Mucosa of gallbladder (tissue), 1 donor: ENCODE data around the gene DGKE. TPM values are rescaled to one million over a fixed set of nuclear protein-coding genes. Genes with fewer than 3 reads are reported as not detected.

Source experiments
- DNase-seq: peaks from one replicate; pipeline ENCODE4 v3.0.0-alpha.2; 2020; ENCODE audit warnings: low spot score
- total RNA-seq: library from RNA; stranded (reverse); gene quantifications from one replicate; pipeline ENCODE4 v1.2.1, GENCODE V29; 2021
- donor health status: DM: no; HTN: no; CAD: no.

The DGKE gene
- total RNA-seq, 1 donor from 2014 or later = 23.0 TPM

DNA sequence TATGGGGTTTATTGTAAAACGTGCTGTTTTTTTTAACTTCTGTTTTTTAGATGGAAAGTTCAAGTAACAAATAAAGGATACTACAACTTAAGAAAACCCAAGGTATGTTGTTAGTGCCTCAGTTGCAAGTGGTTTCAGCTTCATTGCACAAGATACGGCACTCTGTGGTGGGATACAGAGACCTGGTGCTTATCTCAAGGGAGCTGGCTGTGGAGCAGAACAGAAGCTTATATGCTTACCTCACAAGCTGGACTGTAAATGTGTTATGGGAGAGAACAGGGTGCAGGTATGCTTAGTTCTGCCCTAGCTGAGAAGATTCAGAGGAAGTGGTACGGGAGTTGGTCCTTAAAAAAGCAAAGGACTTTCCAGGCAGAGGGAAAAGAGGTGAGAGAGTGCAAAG lies 15.2 kb downstream of the DGKE start:
- DNase-seq = no peak

DNA sequence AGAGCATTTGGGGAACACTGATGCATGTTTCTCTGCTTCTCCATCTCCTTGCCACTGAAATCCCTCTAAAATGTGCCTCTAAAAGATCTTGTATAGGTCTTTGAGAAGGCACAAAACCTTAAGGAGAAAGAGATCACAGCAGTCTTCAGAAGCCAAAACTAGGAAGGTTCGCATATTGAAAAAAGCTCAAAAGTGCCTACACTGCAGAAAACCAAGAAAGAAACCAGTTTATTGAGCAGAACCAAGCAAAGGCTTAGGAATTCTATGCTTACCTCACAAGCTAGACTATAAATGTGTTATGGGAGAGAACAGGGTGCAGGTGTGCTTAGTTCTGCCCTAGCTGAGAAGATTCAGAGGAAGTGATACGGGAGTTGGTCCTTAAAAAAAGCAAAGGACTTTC lies 16.6 kb downstream of the DGKE start:
- DNase-seq = no peak

DNA sequence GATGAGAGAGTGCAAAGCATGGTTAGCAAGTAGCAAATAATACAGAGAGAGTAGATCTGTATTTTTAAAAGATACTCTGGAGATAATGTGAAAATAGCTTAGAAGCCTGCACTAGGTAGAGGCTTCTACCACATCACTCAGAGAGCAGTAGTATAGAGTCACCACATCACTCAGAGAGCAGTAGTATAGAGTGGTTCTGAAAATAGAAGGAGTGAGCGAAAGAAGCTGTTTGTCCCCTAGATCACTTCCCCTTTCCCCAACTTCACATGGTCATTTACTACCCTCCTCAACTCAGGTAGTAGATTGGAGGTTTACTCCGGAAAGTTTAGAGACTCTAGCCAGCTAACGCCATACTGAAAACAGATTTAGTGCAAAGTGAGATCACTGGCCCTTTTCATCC lies 17.1 kb downstream of the DGKE start:
- no peak for DNase-seq

DNA sequence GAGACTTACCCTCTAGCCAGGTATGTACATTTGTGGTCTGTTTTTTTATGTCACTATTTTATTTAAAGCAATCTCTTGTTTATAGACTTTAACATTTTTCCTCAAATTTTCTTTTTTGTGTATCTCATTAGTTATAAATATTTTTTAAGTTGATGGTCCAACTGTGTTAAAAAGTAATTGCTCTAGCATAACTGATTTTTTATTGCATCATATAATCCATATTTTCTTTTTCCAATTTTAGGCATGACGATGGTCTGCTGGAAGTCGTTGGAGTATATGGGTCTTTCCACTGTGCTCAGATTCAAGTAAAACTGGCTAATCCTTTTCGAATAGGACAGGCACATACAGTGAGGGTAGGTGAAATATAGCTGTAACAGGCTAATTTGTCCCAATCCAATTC lies 27.9 kb downstream of the DGKE start:
- no peak for DNase-seq

DNA sequence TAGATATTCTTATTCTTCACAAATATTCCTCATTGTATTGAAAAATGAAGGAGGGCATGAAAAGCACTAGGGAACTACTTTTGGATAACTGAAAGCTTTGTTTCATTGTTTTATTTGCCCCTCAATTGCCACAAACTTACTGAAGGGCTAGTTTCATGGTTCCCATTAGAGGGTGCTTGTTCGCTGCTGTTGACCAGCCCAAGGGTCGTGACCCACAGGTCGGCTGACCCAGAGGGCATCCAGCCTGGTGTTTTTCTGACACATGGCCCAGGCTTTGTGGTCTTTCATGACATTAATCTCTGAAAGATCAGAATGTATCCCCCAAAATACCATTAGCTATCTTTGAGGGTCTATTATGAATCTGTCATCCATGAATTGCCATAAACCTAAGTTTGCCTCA lies 30.0 kb downstream of the DGKE start:
- no peak for DNase-seq

DNA sequence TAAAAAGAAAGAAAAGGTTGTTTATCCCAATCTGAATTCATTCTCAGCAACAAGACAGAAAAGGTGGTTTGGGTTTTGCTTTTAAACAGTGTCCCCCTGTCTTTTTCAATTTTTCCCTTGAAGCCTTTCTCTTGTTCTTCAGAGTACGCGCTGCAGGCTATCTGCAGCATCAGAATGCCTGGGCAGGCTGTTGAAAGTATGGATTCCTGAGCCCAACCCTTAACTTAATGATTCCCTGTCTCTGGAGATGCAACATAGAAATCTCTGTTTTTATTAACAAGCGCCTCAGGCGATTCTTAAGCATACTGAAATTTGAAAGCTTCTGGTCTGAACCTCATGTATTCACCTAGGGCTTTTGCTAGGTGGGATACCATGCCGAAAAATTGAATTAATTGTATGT lies 32.1 kb downstream of the DGKE start:
- DNase-seq = no peak

DNA sequence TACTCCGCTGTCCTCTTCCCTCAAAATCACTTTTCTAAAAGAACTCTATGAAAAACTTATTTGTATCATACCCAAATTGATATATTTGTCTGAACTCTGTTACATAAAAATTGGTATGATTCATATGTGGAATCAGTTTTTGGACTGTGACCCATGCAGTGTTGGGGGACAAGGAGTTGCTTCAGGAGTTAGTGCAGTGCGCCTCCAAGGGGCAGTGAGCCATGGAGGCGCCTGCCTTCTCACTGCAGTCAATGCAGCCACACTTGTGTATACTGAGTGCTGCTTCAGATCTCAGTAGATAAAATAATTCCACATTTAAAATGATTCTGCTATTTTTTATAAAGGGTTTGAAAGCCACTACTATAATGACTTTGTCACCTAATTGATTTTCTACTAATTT lies 32.5 kb downstream of the DGKE start:
- DNase-seq = no peak

DNA sequence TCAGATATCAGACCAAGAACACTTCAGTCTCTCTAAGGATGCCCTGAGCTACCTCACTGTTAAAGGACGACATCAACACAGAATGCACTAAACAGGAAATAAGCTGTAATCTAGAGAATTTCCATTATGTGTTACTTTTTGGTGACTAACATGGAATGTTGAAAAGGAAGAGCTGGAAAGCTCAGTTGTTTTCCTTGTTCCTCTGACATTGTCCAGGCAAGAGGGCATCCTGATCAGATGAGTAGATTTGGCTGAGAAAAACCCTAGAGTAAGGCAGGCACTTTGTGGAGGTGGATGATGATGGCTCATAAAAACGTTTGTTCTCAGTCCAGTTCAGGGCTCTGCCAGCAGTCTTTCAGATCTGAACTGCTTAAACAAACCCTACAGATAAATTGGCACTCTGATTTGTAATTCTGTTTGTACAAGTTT lies 34.0 kb downstream of the DGKE start:
- no peak for DNase-seq

DNA sequence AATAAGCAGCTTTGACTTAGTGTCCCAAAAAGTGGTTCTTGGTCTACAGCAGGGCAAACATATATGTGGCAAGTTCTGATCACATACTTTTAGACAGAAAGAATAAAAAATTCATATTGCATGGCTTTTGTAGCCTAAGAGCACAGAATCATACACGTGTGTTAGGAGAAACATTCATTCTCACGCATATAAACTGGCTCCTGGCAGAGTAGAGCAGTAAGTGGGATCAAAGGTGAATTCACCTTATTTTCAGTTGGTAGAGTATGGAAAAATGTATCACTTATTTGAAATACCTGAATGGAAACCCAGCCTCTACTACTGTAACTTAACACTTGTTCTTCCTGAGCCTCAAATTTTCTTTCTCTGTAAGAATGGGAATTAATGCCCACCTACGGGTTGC lies 34.8 kb downstream of the DGKE start:
- no peak for DNase-seq

DNA sequence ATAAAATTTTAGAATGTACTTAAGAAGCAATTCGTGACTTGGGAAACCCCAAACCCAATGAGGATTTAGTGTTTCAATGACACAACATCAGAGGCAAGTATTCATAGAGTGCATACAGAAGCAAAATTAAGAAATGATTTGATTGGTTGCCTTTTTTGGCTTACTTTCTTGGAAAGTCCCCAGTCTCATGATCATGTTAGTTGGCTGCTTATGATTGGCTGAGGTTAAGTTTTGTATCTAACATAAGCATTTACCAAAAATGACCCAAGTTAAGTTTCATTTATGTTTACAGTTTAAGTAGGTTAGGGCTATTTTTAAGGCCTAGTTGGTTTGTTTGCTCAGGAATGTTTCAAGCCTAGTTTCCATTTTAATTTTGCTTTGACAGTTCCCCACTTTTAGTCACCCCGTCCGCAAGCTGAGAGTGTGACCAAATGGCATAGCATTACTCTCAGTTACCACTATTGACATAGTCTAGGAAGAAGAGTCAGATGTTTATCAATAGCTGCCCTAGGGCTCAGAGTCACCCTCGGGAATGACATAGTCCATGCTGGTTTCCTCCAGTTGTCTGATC lies 36.2 kb downstream of the DGKE start:
- no peak for DNase-seq

DNA sequence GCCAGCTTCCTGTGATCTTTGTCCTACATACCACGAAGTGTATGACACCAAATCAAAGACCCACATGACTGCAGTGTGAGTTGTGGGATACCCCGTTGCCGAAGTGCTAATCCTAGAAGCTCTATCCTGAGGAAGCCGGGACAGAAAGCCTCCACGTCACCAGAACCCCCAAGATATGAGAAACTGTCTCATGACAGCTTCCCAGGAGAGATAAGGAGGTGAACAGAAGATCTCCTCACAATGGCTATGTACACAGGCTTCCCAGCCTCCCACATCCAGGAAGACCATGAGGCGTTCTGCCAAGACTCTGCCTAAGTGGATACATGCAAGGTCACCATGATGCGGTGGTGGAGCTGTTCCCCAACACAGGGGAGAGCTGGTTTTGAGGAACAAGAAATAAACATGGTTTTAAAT lies 42.8 kb downstream of the DGKE start:
- peak; percentile 36 for DNase-seq

DNA sequence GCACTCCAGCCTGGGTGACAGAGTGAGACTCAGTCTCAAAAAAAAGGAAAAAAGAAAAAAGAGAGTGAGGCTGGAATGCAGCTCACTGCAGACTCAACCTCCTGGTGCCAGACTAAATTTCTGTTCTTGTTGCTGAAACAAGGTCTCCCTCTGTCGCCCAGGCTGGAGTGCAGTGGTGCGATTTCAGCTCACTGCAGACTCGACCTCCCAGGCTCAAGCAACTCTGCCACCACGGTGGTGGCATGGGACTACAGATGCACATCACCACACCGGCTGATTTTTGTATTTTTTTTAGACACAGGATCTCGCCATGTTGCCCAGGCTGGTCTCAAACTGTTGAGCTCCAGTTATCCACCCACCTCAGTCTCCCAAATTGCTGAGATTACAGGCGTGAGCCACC lies 45.3 kb downstream of the DGKE start:
- DNase-seq = no peak

DNA sequence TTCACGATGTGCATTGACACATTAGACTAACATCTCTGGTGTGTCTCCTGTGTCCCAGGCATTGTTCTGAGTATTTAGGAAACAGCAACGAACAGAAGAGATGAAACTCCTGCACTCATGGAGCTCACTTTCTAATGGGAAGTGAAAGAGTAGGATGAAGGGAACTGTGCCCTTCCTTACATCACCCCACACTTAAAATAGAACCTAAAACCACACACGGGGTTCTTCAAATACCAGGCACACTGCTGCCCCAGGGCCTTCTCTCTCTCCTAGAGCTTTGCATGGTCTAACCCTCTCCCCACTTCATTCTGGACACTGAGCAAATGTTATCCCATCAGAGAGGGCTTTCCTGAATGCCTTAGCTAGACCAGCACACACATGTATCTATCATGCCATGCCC lies 46.2 kb downstream of the DGKE start:
- no peak for DNase-seq

DNA sequence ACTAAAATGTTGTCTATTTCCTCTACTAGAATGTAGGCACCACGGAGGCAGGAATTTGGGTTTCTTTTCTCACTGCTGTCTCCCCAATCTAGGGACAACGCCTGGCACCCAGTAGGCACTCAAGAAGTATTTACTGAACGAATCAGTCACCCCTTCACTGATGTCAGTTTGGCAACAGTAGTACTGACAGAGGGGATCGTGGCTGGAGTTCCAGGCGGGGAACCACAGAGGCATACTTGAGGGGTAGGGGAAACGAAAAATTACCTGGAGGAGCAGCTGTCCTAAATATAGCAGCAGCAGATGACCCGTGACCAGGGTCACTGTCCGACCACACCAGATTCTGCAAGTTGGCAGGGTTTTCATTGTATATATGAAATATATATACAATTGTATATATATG lies 46.6 kb downstream of the DGKE start:
- no peak for DNase-seq

DNA sequence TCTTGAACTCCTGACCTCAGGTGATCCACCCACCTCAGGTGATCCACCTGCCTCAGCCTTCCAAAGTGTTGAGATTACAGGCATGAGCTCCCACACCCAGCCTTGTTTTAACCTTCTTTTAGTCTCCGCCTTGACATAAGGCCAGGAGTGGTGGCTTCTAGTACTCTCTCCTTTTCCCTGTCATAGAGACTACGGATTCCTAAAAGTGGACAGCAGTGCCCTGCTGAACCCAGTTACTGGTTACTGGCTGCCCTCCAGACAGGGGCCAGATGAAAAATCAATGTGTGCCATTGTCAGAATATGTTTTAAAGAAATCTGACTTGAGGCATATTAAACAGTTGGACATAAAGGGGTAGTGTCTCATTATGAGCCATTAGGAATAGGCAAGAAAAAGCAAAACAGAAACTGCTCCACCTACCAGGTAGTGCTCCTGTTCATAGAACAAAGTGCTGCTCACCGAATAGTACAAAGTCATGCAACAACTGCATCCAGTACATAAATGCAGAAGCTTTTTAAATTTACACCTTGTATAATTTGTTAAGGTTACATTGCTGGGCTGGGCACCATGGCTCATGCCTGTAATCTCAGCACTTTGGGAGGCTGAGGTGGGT lies 47.8 kb downstream of the DGKE start:
- DNase-seq = peak; percentile 37

DNA sequence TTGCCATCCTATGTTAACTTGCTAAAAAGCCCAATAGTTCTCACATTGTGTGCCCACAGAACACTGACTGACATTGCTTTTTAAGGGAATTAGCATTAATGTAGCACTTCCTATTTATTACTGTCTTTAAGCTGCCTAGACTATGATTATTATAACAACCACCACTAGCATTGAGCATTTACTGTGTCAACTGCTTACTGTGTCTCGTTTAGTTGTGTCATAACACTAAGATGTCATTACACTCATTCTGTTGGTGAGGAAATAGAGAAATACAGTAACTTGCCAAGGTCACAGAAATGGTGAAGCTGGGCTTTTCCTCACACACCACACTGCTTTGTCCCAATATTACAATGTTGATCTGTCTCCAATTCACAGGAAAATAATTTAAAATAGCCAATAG lies 49.7 kb downstream of the DGKE start:
- DNase-seq = no peak

DNA sequence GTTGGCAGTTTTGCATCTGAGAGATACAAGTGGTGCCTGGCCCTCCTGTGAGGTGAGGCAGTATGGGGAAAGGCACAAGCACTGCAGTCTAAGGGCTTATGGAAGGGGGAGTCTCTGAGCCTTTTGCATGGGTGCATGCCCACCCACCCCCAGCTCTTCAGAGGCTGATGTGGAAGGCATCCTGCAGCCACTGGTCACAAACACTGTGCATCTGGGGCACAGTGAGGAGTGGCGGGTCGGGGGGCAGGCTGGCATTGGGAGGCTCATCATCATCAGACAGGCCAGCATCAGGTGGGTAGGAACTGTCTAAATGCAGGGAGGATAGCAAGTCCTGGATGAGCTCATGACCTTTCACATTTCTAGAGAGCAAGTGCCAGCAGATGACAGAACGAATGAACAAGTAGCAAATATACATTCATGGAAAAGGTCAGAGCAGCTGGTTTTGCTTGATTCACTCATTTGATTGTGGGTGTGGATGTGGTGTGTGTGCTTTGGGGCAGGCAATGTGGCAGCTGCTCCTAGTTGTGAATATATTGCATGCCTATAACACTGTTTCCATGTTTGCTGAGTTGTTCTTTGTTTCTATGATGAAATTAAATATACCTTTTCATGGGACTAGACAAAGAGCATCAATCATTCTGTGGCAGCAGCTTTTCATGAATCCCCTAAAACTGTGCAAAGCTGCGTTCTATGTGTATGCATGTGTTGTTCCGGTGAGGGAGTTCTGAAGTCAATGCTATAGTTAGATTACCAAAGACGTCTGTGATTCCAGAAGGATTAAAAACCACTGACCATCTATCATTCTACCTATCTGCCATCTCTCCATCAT lies 50.7 kb downstream of the DGKE start:
- DNase-seq = no peak

DNA sequence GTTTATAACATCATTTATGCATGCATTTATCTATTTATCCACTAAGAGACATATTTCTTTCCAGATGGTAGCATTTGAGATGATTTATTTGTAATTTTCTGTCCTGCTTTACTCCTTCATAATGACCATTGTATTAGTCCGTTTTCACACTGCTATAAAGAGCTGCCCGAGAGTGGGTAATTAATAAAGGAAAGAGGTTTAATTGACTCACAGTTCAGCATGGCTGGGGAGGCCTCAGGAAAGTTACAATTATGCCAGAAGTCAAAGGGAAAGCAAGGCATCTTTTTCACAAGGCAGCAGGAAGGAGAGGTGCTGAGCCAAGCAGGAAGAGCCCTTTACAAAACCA lies 51.3 kb downstream of the DGKE start:
- no peak for DNase-seq

DNA sequence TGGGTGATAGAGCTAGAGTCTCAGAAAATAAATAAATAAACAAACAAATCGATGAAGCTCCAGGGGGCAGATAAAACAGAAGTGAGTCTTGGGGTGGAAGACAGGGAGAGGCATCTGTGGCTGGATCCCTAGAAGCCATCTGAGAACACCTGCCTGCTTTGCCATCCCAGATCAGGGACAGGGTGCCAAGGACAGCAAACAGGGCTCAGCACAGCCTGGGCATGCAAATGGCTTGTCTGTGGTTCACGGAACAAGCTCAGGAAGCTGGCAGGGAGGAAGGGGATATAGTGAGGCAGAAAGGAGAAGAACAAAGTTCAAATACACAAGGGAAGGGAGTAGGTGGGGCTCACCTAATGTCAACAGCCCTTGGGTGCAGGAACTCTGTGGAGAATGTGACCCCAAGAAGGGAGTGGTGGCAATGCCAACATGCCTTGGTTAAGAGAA lies 52.4 kb downstream of the DGKE start:
- DNase-seq = peak; percentile 69

DNA sequence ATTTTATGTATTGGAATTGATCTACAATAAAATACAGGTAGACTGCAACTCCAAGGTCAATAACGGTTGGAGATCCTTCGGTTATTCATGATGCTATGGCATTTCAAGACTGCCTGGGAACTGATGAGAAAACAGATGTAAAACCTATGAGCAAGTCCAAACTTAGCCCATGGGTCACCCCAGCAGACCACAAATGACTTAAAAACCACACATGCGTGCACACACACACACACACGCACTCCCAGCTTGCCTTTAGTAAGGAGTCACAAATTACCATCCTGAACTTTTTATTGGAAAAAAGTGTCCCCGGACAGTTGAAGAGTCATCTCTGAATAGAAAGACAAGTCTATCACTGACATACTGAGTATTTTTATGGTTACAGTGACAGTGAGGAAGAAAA lies 53.2 kb downstream of the DGKE start:
- DNase-seq = no peak

DNA sequence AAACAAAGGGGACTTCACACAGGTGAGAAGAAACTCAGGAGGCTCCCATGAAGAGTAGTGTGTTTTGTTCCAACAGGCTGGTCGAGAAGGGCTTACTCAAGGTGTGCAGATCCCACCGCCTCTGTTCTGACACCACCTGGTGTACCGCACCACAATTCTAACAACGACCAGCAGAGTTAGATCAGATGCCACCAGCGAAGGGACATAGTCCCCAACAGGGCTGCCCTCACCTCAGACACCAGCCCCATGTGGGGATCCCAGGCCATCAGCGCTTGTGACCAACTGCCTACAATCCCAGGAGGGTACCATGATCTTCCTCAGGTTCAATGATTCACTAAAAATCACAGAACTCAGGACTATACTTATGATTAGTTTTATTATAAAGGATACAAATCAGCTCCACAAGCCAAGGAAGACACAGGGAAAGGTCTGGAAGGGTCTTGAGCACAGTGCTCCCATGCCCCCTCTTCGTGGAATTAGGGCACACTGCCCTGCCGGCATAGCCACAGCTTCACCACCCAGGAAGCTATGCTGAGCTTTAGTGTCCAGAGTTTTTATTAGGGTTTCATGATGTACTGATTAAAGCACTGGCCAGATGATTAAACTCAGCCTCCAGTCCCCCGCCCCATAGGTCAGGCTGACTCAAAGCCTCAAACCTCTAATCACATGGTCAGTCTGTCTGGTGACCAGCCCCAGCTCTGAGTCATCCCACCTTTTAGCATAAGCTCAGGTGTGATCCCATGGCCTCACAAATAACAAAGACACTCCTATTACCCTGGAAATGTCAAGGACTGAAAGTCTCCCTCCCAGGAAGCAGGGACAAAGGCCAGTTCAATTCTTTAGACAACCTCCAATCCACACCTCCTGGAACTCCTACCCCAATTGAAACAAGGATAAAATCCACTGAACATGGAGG lies 53.9 kb downstream of the DGKE start:
- DNase-seq = peak; percentile 69

DNA sequence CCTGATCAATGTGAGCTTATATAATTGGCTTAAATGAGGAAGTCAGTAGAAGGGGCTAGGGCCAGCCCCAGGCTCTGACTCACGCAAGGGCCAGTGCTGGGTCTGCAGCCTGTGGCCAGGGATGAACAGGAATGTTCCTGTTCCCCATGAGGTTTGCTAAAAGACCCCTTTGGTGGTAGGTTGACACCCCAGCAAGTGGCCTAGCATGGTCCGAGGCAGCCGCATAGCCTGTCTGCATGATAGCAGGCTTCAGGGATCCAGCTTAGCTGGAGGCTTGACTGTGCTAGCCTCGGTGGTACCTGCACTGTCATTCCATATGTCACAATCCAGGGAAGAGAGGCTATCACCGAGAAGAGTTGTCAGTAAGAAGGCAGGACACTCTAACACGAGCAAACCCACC lies 56.4 kb downstream of the DGKE start:
- no peak for DNase-seq
